Neural progenitor cell (in vitro differentiated cells): Measurements from ENCODE around the gene RAB9A. TPM values are rescaled to one million over a fixed set of nuclear protein-coding genes. Genes with fewer than 3 reads are reported as not detected.

Experiments used
- DNase-seq: peaks from one replicate; pipeline ENCODE4 v3.0.0-alpha.2; 2016; ENCODE audit warnings: low spot score
- H2AFZ ChIP-seq: fragments of 200-600 bp; sonication (generic); replicated peaks from 2 replicates; pipeline ENCODE4 v1.6.1; 2016; ENCODE audit warnings: antibody characterized with exemption
- H3F3A ChIP-seq: fragments of 200-600 bp; sonication (generic); 2 replicates; pipeline ENCODE4 v1.6.1; 2016; ENCODE audit warnings: antibody characterized with exemption, low read depth
- H3K27ac ChIP-seq: fragments of 200-600 bp; sonication (generic); 2 replicates; pipeline ENCODE4 v1.5.1; 2016; ENCODE audit warnings: mild to moderate bottlenecking
- H3K27me3 ChIP-seq: fragments of 200-600 bp; sonication (generic); 2 replicates; pipeline ENCODE4 v1.6.1; 2016; ENCODE audit warnings: mild to moderate bottlenecking, moderate library complexity
- H3K36me3 ChIP-seq: fragments of 200-600 bp; sonication (generic); 2 replicates; pipeline ENCODE4 v1.5.1; 2016
- H3K4me1 ChIP-seq: fragments of 200-600 bp; sonication (generic); 2 replicates; pipeline ENCODE4 v1.6.1; 2016; ENCODE audit warnings: mixed run types
- H3K4me2 ChIP-seq: fragments of 200-600 bp; sonication (generic); 2 replicates; pipeline ENCODE4 v1.6.1; 2016
- H3K4me3 ChIP-seq: fragments of 200-600 bp; sonication (generic); 2 replicates; pipeline ENCODE4 v1.5.1; 2016
- H3K79me2 ChIP-seq: fragments of 200-600 bp; sonication (generic); 2 replicates; pipeline ENCODE4 v1.6.1; 2016; ENCODE audit warnings: low read depth
- H3K9ac ChIP-seq: fragments of 200-600 bp; sonication (generic); 2 replicates; pipeline ENCODE4 v1.6.1; 2016
- H3K9me3 ChIP-seq: fragments of 200-600 bp; sonication (generic); 2 replicates; pipeline ENCODE4 v1.5.1; 2016; ENCODE audit warnings: low read depth
- H4K20me1 ChIP-seq: fragments of 200-600 bp; sonication (generic); 2 replicates; pipeline ENCODE4 v1.6.1; 2016; ENCODE audit warnings: low read depth
- H3K27ac Mint-ChIP-seq: 3 replicates; pipeline ENCODE4 v1.8.0; 2021; ENCODE audit warnings: mixed read lengths
- H3K27me3 Mint-ChIP-seq: 2 replicates; pipeline ENCODE4 v1.8.0; 2022; ENCODE audit warnings: low read depth, mild to moderate bottlenecking, inconsistent platforms, moderate library complexity, mixed read lengths; ENCODE audit not compliant: insufficient read depth
- H3K36me3 Mint-ChIP-seq: 3 replicates; pipeline ENCODE4 v1.8.0; 2021; ENCODE audit warnings: mixed read lengths
- H3K4me1 Mint-ChIP-seq: 3 replicates; pipeline ENCODE4 v1.8.0; 2021; ENCODE audit warnings: mixed read lengths
- H3K4me3 Mint-ChIP-seq: 3 replicates; pipeline ENCODE4 v1.8.0; 2021; ENCODE audit warnings: mild to moderate bottlenecking, moderate library complexity, mixed read lengths
- H3K9me3 Mint-ChIP-seq: 3 replicates; pipeline ENCODE4 v1.8.0; 2020; ENCODE audit warnings: mixed read lengths
- EZH2 ChIP-seq: fragments of 200-600 bp; sonication (generic); IDR thresholded peaks from 2 replicates; pipeline ENCODE4 v1.6.1; 2017; ENCODE audit warnings: antibody characterized with exemption, mild to moderate bottlenecking, moderate library complexity
- EZH2phosphoT487 ChIP-seq: fragments of 200-600 bp; sonication (generic); IDR thresholded peaks from 2 replicates; pipeline ENCODE4 v1.6.1; 2017; ENCODE audit warnings: antibody characterized with exemption
- total RNA-seq: library from RNA; depleted of rRNA; stranded (reverse); fragments of >200 nt; gene quantifications from 2 replicates; pipeline ENCODE4 v1.2.3, GENCODE V29; 2015; ENCODE audit warnings: low replicate concordance
- TF ChIP-seq, protein P1 (sequence below): fragments of 200-600 bp; sonication (generic); IDR thresholded peaks from 2 replicates; pipeline ENCODE4 v1.5.1; 2017; ENCODE audit warnings: antibody characterized with exemption, mild to moderate bottlenecking

RAB9A gene
- total RNA-seq, 1 donor from 2014 or later: 30.5 TPM

DNA sequence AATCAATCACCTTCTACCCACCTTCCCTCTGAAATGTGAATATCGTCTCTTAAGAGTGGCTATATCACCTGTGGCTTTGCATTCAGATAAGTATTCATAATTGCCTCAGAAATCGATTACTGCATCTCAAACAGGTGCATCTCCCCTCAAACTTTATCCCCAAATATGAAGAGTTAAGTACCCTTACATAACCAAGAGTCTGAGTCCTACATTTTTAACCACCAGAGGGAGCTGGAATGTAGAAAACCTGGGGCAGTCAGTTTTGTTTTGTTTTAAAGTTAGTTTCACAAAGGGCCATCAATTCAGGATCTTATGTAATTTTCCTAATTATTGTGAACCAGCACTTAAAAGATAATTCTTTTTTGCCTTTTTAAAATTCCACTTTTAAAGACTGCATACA lies 30.3 kb upstream of the RAB9A start:
- peak; percentile 44 for DNase-seq

DNA sequence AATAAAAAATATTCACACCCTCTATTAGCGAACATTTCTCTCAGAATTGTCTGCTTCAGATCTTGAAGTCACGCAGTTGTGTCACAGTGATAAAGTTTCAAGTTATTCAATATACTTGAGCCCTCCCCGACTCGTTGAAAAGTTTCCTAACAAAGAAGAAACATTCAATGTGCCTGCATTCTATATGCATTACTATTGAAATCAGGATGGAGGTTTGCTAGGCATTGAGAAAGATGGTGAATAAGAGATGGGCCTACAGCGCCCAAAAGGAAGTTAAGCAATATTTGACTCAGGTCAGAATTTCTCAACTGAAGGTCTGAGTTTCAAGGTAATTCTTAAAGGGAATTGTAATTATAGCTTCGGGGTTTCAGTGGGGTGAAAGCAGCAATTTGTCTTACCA lies 29.9 kb upstream of the RAB9A start:
- no peak overlapping the region for H3K4me3 Mint-ChIP-seq
- no peak overlapping the region for H3K4me3 ChIP-seq
- peaks cover 4% of the 10 kb centered on the region for H3K36me3 ChIP-seq
- H3K4me1 Mint-ChIP-seq: peaks cover 8% of the 10 kb centered on the region
- no peaks in the 10 kb centered on the region for H3K79me2 ChIP-seq
- no peaks in the 10 kb centered on the region for H3K27me3 ChIP-seq
- H3K9me3 Mint-ChIP-seq: no peaks in the 10 kb centered on the region
- peaks cover 1% of the 10 kb centered on the region for H3F3A ChIP-seq
- H3K27me3 Mint-ChIP-seq: no peaks in the 10 kb centered on the region
- H3K27ac Mint-ChIP-seq: peak overlapping the region; percentile 55
- H3K9me3 ChIP-seq: no peaks in the 10 kb centered on the region
- no peak overlapping the region for H3K4me2 ChIP-seq
- no peaks in the 10 kb centered on the region for H3K4me1 ChIP-seq
- H3K36me3 Mint-ChIP-seq: no peaks in the 10 kb centered on the region
- no peak overlapping the region for H3K9ac ChIP-seq
- H3K27ac ChIP-seq: no peak overlapping the region
- no peaks in the 10 kb centered on the region for H4K20me1 ChIP-seq
- peak overlapping the region; percentile 95 for H2AFZ ChIP-seq
- TF ChIP-seq, protein P1, sequence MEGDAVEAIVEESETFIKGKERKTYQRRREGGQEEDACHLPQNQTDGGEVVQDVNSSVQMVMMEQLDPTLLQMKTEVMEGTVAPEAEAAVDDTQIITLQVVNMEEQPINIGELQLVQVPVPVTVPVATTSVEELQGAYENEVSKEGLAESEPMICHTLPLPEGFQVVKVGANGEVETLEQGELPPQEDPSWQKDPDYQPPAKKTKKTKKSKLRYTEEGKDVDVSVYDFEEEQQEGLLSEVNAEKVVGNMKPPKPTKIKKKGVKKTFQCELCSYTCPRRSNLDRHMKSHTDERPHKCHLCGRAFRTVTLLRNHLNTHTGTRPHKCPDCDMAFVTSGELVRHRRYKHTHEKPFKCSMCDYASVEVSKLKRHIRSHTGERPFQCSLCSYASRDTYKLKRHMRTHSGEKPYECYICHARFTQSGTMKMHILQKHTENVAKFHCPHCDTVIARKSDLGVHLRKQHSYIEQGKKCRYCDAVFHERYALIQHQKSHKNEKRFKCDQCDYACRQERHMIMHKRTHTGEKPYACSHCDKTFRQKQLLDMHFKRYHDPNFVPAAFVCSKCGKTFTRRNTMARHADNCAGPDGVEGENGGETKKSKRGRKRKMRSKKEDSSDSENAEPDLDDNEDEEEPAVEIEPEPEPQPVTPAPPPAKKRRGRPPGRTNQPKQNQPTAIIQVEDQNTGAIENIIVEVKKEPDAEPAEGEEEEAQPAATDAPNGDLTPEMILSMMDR: no peak
- TF ChIP-seq EZH2 (no peak), EZH2phosphoT487 (no peak)
- no peak for DNase-seq

More for the DNA sequence above, 30.3 kb upstream of the RAB9A start:
- Histone ChIP-seq H3K4me2 (no peak overlapping the region), H3K9me3 (no peaks in the 10 kb centered on the region), H3K27me3 (no peaks in the 10 kb centered on the region), H3K36me3 (peaks cover 4% of the 10 kb centered on the region), H3K79me2 (no peaks in the 10 kb centered on the region), H2AFZ (peak overlapping the region; percentile 95), H4K20me1 (no peaks in the 10 kb centered on the region), H3F3A (peaks cover 6% of the 10 kb centered on the region), H3K4me3 (no peak overlapping the region), H3K4me1 (no peaks in the 10 kb centered on the region), H3K27ac (no peak overlapping the region), H3K9ac (no peak overlapping the region)
- TF ChIP-seq EZH2: no peak
- TF ChIP-seq, protein P1: peak; percentile 72
- no peaks in the 10 kb centered on the region for H3K9me3 Mint-ChIP-seq
- H3K27ac Mint-ChIP-seq: peak overlapping the region; percentile 55
- peaks cover 8% of the 10 kb centered on the region for H3K4me1 Mint-ChIP-seq
- H3K4me3 Mint-ChIP-seq: no peak overlapping the region
- H3K36me3 Mint-ChIP-seq: no peaks in the 10 kb centered on the region
- H3K27me3 Mint-ChIP-seq: no peaks in the 10 kb centered on the region

DNA sequence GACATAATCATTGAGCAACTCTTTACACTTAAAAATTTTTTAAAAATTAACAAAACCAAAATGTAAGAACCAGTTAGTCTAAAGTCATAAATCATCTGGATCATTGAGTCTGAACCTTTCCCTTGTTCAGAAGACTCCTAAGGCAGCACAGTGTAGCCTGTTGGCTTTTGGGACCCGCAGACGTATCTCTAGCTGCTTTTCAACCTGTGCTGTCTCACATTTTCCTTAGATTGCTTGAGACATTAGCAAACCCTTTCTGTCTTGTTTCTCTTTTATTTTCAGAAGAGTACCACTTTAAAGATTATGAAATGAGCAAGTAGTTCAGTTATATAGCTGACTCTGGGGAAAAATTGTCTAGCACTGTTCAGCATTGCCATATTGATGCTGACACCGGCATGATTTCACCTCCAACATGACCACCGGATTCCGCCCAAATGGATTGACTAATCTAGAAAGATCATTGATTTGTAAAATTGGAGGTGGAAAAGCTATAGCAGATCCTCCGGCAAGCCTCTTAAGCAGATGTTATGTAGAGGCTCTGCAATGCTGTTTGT lies 27.1 kb upstream of the RAB9A start:
- no peak overlapping the region for H3K9ac ChIP-seq
- H3K27me3 Mint-ChIP-seq: no peaks in the 10 kb centered on the region
- no peak overlapping the region for H3K4me2 ChIP-seq
- no peaks in the 10 kb centered on the region for H3K79me2 ChIP-seq
- no peaks in the 10 kb centered on the region for H4K20me1 ChIP-seq
- H3K9me3 Mint-ChIP-seq: no peaks in the 10 kb centered on the region
- peaks cover 4% of the 10 kb centered on the region for H3K36me3 ChIP-seq
- H3F3A ChIP-seq: no peaks in the 10 kb centered on the region
- H3K4me1 Mint-ChIP-seq: peaks cover 8% of the 10 kb centered on the region
- H3K36me3 Mint-ChIP-seq: no peaks in the 10 kb centered on the region
- TF ChIP-seq EZH2phosphoT487 (no peak), EZH2 (no peak)
- TF ChIP-seq, protein P1: no peak
- H3K4me1 ChIP-seq: no peaks in the 10 kb centered on the region
- H3K9me3 ChIP-seq: no peaks in the 10 kb centered on the region
- no peak overlapping the region for H3K4me3 ChIP-seq
- DNase-seq: no peak
- H3K27ac ChIP-seq: no peak overlapping the region
- no peak overlapping the region for H3K4me3 Mint-ChIP-seq
- no peaks in the 10 kb centered on the region for H3K27me3 ChIP-seq
- H3K27ac Mint-ChIP-seq: no peak overlapping the region
- H2AFZ ChIP-seq: no peak overlapping the region
